ENCODE data around the gene SYNRG. TPM values are rescaled to one million over a fixed set of nuclear protein-coding genes. Genes with fewer than 3 reads are reported as not detected.

The SYNRG gene
- total RNA-seq: 9.7 and 11.1 TPM in 2 replicates

GRCh38 chr17:37609170-37610040, at the start of gene SYNRG:
SYNRG (minus strand) TSS chr17:37609418; CDS start chr17:37609355, 63 bp downstream.

GRCh38 chr17:37643118-37643766, 34.0 kb upstream of the SYNRG start, which contains the start of gene DDX52:
DDX52 (minus strand) TSS chr17:37643446; CDS start chr17:37643420, 26 bp downstream.

GRCh38 chr17:37489197-37490001, 119.8 kb downstream of the SYNRG start, which contains the start of gene DUSP14:
DUSP14 (plus strand) TSS chr17:37489891; CDS start chr17:37512273, 22,382 bp downstream.

Other genes with a start within 250 kb of the SYNRG start
- gene C17orf78, start 233.4 kb downstream of the SYNRG start, total RNA-seq: not detected in 2 replicates
- gene ACACA, start 202.6 kb downstream of the SYNRG start, total RNA-seq: 42.9 and 50.0 TPM in 2 replicates
- gene TADA2A, start 202.5 kb downstream of the SYNRG start, total RNA-seq: 12.7 and 19.3 TPM in 2 replicates
- 27.9 and 40.3 TPM in 2 replicates for gene DUSP14, start 119.5 kb downstream of the SYNRG start, total RNA-seq
- gene DDX52, start 34.0 kb upstream of the SYNRG start, total RNA-seq: 32.2 and 39.8 TPM in 2 replicates
- gene HNF1B, start 135.6 kb upstream of the SYNRG start, total RNA-seq: not detected in 2 replicates

Measured in epithelial cell of umbilical artery (primary cell).